SK-N-SH treated with all-trans-retinoic acid at 6 μM for 48 hours (cell line): ENCODE measurements around the gene SYP.

Source experiments
- ZFP3 ChIP-seq: fragments of 250-450 bp; sonication (Bioruptor Pico); IDR thresholded peaks from 2 replicates; pipeline ENCODE4 v1.5.0; 2020; ENCODE audit warnings: mild to moderate bottlenecking, moderate library complexity
- ZFP30 ChIP-seq: fragments of 450-650 bp; formaldehyde crosslinking; IDR thresholded peaks from 2 replicates; pipeline ENCODE4 v1.5.0; 2022; ENCODE audit warnings: mild to moderate bottlenecking, moderate library complexity
- ZNF565 ChIP-seq: fragments of 450-650 bp; formaldehyde crosslinking; conservative IDR thresholded peaks from 2 replicates; pipeline ENCODE4 v1.5.0; 2020; ENCODE audit warnings: low read depth, mild to moderate bottlenecking, moderate library complexity
- TF ChIP-seq, protein P1 (sequence below): fragments of 250-450 bp; sonication (Bioruptor Pico); IDR thresholded peaks from 2 replicates; pipeline ENCODE4 v1.5.1; 2020; ENCODE audit warnings: low read depth, mild to moderate bottlenecking, moderate library complexity
- TF ChIP-seq, protein P2 (sequence below): fragments of 250-450 bp; sonication (Bioruptor Pico); IDR thresholded peaks from 2 replicates; pipeline ENCODE4 v1.5.0; 2020; ENCODE audit warnings: mild to moderate bottlenecking, moderate library complexity

DNA sequence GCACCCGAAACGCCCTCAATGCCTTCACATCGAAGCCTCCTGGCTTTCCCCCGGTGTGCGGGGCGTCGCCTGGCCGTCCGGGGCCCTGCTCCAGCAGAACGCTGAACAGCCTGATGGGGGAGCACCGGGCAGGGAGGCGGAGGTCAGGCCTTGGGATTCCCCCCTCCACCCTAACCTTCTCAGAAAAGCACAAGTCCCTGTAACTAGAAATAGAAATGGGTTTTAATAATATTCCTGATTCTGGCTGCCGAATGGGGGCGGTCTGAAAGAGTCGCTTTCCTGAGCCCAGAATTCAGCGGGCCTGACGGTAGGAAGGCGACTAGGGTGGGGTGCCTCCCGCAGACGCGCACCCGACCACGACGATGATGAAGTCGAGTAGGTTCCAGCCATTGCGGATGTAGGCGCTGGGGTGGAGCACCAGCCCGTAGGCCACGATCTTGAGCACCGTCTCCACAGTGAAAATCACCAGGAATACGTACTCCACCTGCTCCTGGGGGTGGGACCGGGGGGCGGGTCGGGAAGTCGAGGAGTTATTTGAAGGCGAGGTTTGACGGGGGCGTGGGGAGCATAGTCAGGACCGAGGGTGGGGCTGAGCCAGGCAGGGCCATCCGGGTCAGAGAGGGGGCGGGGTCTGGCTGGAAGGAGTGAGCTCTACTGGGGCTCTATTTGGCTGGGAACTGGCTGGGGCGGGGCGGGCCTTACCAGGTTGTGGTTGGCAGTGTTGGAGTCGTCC, 30.7 kb upstream of the SYP start:
- TF ChIP-seq ZNF565 (CRISPR knock-in tag), result no peak
- TF ChIP-seq, protein P1, sequence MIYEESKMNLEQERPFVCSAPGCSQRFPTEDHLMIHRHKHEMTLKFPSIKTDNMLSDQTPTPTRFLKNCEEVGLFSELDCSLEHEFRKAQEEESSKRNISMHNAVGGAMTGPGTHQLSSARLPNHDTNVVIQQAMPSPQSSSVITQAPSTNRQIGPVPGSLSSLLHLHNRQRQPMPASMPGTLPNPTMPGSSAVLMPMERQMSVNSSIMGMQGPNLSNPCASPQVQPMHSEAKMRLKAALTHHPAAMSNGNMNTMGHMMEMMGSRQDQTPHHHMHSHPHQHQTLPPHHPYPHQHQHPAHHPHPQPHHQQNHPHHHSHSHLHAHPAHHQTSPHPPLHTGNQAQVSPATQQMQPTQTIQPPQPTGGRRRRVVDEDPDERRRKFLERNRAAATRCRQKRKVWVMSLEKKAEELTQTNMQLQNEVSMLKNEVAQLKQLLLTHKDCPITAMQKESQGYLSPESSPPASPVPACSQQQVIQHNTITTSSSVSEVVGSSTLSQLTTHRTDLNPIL (CRISPR knock-in tag), result no peak
- no peak for TF ChIP-seq ZFP3 (CRISPR knock-in tag)
- TF ChIP-seq ZFP30, result no peak
- TF ChIP-seq, protein P2, sequence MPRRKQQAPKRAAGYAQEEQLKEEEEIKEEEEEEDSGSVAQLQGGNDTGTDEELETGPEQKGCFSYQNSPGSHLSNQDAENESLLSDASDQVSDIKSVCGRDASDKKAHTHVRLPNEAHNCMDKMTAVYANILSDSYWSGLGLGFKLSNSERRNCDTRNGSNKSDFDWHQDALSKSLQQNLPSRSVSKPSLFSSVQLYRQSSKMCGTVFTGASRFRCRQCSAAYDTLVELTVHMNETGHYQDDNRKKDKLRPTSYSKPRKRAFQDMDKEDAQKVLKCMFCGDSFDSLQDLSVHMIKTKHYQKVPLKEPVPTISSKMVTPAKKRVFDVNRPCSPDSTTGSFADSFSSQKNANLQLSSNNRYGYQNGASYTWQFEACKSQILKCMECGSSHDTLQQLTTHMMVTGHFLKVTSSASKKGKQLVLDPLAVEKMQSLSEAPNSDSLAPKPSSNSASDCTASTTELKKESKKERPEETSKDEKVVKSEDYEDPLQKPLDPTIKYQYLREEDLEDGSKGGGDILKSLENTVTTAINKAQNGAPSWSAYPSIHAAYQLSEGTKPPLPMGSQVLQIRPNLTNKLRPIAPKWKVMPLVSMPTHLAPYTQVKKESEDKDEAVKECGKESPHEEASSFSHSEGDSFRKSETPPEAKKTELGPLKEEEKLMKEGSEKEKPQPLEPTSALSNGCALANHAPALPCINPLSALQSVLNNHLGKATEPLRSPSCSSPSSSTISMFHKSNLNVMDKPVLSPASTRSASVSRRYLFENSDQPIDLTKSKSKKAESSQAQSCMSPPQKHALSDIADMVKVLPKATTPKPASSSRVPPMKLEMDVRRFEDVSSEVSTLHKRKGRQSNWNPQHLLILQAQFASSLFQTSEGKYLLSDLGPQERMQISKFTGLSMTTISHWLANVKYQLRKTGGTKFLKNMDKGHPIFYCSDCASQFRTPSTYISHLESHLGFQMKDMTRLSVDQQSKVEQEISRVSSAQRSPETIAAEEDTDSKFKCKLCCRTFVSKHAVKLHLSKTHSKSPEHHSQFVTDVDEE (CRISPR knock-in tag), result no peak
